Coronary artery (tissue), 2 donors: ENCODE results near the gene BPNT1.
A peak's percentile ranks its signal among the peaks of the same experiment; 100 is the strongest.

ENCODE experiments used
- DNase-seq: peaks from one replicate; pipeline ENCODE4 v3.0.0-alpha.2; 2017; ENCODE audit warnings: low spot score
- H3K27ac ChIP-seq, 2 donors: fragments of 200-600 bp; sonication (generic); one replicate each; pipeline ENCODE4 v1.5.1; 2016 to 2019
- H3K4me3 ChIP-seq: fragments of 200-600 bp; sonication (generic); 2 replicates; pipeline ENCODE4 v1.5.1; 2016; ENCODE audit warnings: mild to moderate bottlenecking, moderate library complexity
- CTCF ChIP-seq: fragments of 200-600 bp; sonication (generic); IDR thresholded peaks from one replicate; pipeline ENCODE4 v1.5.1; 2019; ENCODE audit warnings: antibody characterized with exemption

Gene BPNT1

GRCh38 chr1:220067269-220068204, 22.1 kb downstream of the BPNT1 start:
- TF ChIP-seq CTCF, result no peak
- Histone ChIP-seq H3K4me3 (no peak overlapping the region), H3K27ac (no peak overlapping the region)
- no peak for DNase-seq

DNA sequence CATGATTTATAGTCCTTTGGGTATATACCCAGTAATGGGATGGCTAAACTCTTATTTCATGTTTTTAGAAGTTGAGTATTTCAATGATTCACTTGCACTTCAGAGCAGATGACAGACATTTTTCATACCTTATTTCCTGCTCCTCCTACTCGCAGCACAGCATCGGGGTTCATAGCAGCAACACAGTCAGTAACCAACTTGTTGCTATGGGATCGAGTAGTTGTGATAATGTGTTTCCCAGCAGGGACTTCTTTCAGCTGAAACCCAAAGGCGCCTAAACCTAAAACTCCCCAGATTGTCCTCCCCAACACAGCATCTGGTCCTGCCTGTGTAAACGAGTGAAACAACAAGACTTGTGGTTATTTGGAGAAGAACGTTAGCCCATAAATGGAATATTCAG, 27.0 kb downstream of the BPNT1 start:
- no peak overlapping the region for H3K27ac ChIP-seq
- no peak overlapping the region for H3K4me3 ChIP-seq
- no peak for DNase-seq
- no peak for TF ChIP-seq CTCF

DNA sequence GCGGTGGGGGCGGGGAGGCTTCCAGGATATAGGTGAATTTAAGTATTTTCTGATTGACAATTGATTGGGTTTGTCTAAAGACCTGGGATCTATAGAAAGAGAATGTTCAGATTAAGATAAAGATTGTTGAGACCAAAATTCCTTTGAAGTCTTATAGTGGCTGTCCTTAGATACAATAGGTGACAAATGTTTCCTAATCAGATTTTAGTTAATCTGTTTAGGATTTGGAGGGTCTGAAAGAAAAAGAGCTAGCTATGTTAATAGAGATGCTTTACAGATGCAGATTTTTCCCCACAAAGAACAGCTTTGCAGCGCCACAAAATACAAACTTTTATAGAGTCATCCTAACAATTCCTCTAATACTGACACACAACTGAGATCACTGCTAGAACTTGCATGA, 28.7 kb downstream of the BPNT1 start:
- H3K27ac ChIP-seq, result no peak overlapping the region
- no peak for DNase-seq
- no peak for TF ChIP-seq CTCF
- H3K4me3 ChIP-seq, result no peak overlapping the region

DNA sequence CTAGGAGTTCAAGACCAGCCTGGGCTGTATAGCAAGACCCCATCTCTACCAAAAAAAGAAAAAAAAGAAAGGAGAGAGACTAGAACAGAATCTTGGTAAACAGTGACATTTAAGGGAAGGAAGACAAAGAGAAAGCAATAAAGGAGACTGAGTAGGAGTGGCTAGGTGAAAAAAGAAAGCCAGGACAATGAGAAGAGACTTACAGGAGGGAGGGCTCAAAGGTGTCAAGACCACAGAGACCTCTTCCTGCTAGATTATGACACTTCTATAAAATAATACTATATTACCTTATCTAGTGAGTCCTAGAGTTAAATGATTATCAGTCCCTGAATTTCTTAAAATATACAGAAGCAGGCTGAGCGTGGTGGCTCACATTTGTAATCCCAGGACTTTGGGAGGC, 33.2 kb downstream of the BPNT1 start:
- no peak for DNase-seq
- no peak overlapping the region for H3K4me3 ChIP-seq
- TF ChIP-seq CTCF, result no peak
- no peak overlapping the region for H3K27ac ChIP-seq

- peak; percentile 94 for DNase-seq
- TF ChIP-seq CTCF, result peak; percentile 64
- H3K27ac ChIP-seq, result peak within 1 kb of the TSS; percentile 75 to 93
- peak within 1 kb of the TSS; percentile 91 for H3K4me3 ChIP-seq
These were observed 43.3 kb downstream of the BPNT1 start, which contains the start of gene EPRS1 for GRCh38 chr1:220046052-220046930. TSS of gene EPRS1 (minus strand) at chr1:220046505. CDS start at chr1:220046388, 117 bp downstream.

- peak overlapping the region; percentile 75 to 93 for H3K27ac ChIP-seq
- H3K4me3 ChIP-seq, result peak overlapping the region; percentile 91
- TF ChIP-seq CTCF, result no peak
- no peak for DNase-seq
These were observed 44.1 kb downstream of the BPNT1 start for GRCh38 chr1:220045356-220046051.
